BE2C (cell line): Measurements from ENCODE around the gene TNNT3. TPM values are rescaled to one million over a fixed set of nuclear protein-coding genes. Genes with fewer than 3 reads are reported as not detected.

ENCODE experiments used
- DNase-seq: peaks from one replicate; pipeline ENCODE4 v3.0.0-alpha.2; 2020
- H3K27me3 ChIP-seq: fragments of 250-450 bp; sonication (Bioruptor Pico); 2 replicates; pipeline ENCODE4 v1.5.1; 2020; ENCODE audit warnings: mild to moderate bottlenecking
- H3K36me3 ChIP-seq: fragments of 250-450 bp; sonication (Bioruptor Pico); 2 replicates; pipeline ENCODE4 v1.5.1; 2020; ENCODE audit warnings: mild to moderate bottlenecking
- H3K4me1 ChIP-seq: fragments of 250-450 bp; sonication (Bioruptor Pico); 2 replicates; pipeline ENCODE4 v1.5.1; 2020
- H3K4me3 ChIP-seq: 2 replicates; pipeline ENCODE4 v1.5.1; 2011; ENCODE audit warnings: low read depth, low read length
- H3K9me3 ChIP-seq: fragments of 250-450 bp; sonication (Bioruptor Pico); 2 replicates; pipeline ENCODE4 v1.5.1; 2020
- CTCF ChIP-seq: IDR thresholded peaks from 2 replicates; pipeline ENCODE4 v1.5.1; 2012; ENCODE audit warnings: mild to moderate bottlenecking, low read depth, low read length
- polyA plus RNA-seq: library from polyadenylated mRNA; unstranded; fragments of >200 nt; gene quantifications from one replicate; pipeline ENCODE4 v1.2.1, GENCODE V29; 2012; ENCODE audit warnings: low read depth, missing spikeins; ENCODE audit not compliant: insufficient read length, insufficient read depth

Gene TNNT3
- not detected for polyA plus RNA-seq

GRCh38 chr11:1919391-1920127 is at the start of gene TNNT3:
Gene TNNT3 (plus strand): TSS chr11:1919703. CDS start chr11:1922875, 3,172 bp downstream.
- Histone ChIP-seq H3K9me3 (no peaks in the 10 kb centered on the region), H3K4me3 (no peak within 1 kb of the TSS), H3K4me1 (no peaks in the 10 kb centered on the region), H3K36me3 (no peaks in the 10 kb centered on the region), H3K27me3 (no peaks in the 10 kb centered on the region)
- no peak for DNase-seq
- no peak for TF ChIP-seq CTCF

GRCh38 chr11:1870326-1870696 is 49.2 kb upstream of the TNNT3 start:
- Histone ChIP-seq H3K4me3 (no peak overlapping the region), H3K36me3 (no peaks in the 10 kb centered on the region), H3K9me3 (no peaks in the 10 kb centered on the region), H3K4me1 (no peaks in the 10 kb centered on the region), H3K27me3 (no peaks in the 10 kb centered on the region)
- no peak for DNase-seq
- no peak for TF ChIP-seq CTCF

- no peaks in the 10 kb centered on the region for H3K27me3 ChIP-seq
- DNase-seq = no peak
These were observed 48.6 kb upstream of the TNNT3 start for GRCh38 chr11:1870721-1871466.

GRCh38 chr11:1871531-1871930 is 48.0 kb upstream of the TNNT3 start:
- no peak overlapping the region for H3K4me3 ChIP-seq
- H3K27me3 ChIP-seq = no peaks in the 10 kb centered on the region
- DNase-seq = no peak
- no peaks in the 10 kb centered on the region for H3K36me3 ChIP-seq
- no peak for TF ChIP-seq CTCF
- H3K4me1 ChIP-seq = peaks cover 6% of the 10 kb centered on the region
- no peaks in the 10 kb centered on the region for H3K9me3 ChIP-seq

More at GRCh38 chr11:1870721-1871466, 48.6 kb upstream of the TNNT3 start:
- H3K4me1 ChIP-seq = peaks cover under 1% of the 10 kb centered on the region; the same call in 1 of the 2 replicates
- TF ChIP-seq CTCF = no peak
- no peaks in the 10 kb centered on the region for H3K9me3 ChIP-seq
- H3K36me3 ChIP-seq = no peaks in the 10 kb centered on the region
- no peak overlapping the region for H3K4me3 ChIP-seq

- no peak for TF ChIP-seq CTCF
- no peaks in the 10 kb centered on the region for H3K36me3 ChIP-seq
These were observed 47.1 kb upstream of the TNNT3 start for GRCh38 chr11:1872267-1872985.

More at GRCh38 chr11:1872267-1872985, 47.1 kb upstream of the TNNT3 start:
- Histone ChIP-seq H3K4me1 (peaks cover 6% of the 10 kb centered on the region), H3K27me3 (no peaks in the 10 kb centered on the region), H3K9me3 (no peaks in the 10 kb centered on the region), H3K4me3 (no peak overlapping the region)
- DNase-seq = no peak
